Raji (cell line): ENCODE data around the gene PCK2.
A peak's percentile ranks its signal among the peaks of the same experiment; 100 is the strongest.

ENCODE experiments used
- POLR2A ChIP-seq: IDR thresholded peaks from 2 replicates; pipeline ENCODE4 v1.6.1; 2011; ENCODE audit warnings: low read depth, low read length, control low read depth; ENCODE audit not compliant: insufficient read depth

Gene PCK2

DNA sequence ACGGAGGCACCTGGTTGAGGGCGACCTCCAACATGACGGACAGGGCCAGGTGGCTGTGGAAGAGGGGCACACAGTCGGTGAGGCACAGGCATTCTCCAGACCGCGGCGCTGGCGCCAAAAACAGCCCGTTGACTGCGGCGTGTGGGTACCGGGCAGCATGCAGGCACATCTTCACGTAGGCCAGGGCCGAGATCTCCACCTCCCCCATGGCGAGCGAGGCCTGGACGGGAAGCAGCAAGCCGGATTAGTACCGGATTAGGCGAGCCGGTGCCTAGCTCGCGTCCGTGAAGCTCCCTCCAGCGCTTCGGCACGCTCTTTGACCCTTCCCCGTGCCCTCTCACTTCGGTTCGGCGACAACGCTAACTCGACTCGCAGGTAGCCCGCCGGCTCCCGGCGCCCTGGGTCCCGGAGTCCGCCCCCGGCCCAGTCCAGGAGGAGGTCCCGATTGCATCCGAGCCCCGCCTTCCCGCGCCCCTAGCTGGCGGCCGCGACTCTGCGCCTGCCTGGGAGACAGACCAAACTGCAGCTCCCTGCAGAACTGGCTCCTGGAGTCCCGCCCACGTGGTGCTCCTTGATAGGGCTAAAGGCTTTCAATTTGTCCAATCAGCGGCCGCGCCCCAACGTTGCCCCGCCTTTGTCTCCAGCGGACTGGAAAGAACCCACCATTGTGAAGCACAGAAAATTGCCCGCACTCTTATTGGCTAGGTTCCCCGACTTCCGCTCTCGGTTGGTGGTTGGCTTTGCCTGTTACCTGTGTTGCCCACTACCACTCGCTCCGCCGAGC, 47.2 kb downstream of the PCK2 start, which contains the start of gene EMC9:
TSS of gene EMC9 (minus strand) at position 495 of the 784 bp plus-strand sequence. CDS start at position 208, 287 bp downstream.
- peak; percentile 92 for TF ChIP-seq POLR2A

DNA sequence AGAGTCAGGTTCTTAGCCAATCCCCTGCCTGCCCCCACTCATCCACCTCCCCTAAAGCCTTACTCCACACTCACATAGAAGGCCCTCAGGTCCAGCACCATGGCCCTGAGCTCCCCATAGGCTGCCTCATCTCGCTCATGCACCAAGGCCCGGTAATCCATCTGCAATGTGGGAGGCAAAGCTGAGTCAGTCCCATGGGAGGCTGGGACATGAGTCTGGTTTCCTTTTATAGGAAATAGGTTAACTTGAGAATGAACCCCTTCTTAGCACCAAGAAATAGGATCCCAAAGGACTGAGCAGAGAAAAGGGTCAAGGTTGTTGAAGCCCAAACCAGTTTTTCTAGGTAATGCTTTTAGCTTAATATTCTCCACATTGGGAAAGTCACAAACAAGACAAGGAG, 49.4 kb downstream of the PCK2 start:
- no peak for TF ChIP-seq POLR2A

DNA sequence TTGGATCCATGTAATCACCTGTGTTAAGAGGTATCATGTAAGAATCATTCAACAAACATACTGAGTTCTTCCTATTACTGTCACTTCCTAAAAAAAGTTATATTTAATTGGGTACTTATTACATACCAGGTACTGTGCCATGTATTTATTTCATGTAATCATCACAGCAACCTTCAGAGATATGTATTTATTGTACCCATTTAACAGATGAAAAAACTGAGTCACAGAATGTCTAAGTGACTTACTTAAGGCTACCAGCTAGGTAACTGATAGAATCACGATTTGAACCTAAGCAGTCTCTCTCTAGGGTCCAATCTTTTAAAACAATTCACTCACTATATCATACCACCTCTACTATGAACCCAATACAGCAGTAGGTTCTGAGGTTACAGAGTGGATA, 50.3 kb downstream of the PCK2 start:
- no peak for TF ChIP-seq POLR2A

DNA sequence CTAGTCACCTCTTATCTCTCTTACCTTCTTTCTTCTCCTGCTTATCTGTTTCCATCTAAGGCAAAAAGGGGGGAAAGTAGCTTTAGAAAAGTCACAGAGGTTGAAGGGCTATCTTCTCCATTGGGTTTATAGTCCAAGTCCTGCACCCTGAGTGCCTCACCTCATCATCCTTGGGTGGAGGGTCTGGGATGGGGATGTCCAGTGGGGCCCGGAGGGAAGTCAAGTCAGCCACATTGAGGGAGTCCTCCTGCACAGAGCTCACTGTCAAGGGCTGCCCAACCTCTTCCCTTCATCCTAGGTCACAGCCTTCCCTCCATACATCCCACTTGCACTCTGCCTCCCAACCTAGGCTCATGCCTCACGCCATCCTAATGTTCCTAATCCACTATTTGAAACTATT, 51.1 kb downstream of the PCK2 start:
- no peak for TF ChIP-seq POLR2A

DNA sequence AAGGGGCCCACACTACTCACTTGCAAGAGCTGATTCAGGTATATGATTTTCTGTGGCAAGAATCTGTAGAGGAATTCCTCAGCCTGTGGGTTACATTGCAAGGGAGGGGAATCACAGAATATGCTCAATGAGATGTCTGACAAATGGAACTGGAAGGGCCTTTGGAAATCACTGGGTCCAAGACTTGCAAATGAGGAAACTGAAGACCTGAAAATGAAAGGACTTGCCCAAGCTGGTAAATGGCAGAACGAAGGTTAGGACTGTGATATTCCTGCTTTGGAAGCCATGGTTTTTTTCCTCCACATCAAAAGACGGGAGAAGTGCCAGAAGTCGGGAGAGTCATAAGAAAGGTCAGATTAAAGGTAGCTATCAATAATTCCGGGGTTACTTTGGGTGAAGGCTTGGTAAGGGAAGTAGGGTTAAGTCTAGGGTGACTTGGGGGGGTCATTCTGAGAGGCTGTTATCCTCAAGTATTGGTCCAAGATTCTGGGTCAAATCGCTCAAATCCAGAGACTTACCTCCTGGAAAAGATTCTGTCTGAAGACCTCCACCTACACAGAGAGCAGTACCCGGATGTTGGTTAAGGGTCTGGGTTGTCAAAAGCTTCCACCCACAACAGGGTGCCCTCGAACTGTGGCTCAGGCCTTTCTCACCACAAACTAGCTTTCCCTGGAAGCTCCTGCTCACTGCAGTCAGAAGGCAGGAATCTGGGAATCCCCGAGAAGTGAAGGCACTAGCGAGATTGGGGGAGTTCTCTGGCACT, 51.8 kb downstream of the PCK2 start:
- no peak for TF ChIP-seq POLR2A

DNA sequence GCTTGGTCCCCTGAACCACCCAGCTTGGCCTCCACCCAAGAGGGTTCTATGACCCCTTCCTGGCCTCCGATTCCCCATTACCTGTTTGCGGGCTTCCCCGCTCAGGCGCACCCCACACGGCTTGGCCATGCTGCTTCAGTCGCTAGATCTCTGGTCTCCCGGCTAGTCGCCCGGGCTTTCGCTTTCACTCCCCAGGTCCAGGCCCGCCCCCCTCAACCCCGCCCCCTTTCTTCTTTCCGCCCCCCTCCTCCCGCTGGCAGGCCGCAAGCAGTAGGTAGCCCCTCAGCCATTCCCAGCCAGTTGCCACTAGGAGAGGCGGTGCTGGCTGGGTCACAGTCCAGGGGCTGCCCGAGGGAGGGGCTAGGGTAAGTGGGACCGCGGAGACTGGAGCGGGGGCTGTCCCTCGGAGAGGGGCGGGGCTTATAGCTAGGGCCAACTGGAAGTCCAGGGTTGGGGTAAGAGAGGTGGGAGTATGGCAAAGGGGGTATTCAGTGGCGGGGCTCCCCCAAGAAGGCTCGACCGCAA, 52.4 kb downstream of the PCK2 start, which contains the start of gene PSME2:
TSS of gene PSME2 (minus strand) at position 158 of the 525 bp plus-strand sequence. CDS start at position 129, 29 bp downstream.
- TF ChIP-seq POLR2A = peak; percentile 74

DNA sequence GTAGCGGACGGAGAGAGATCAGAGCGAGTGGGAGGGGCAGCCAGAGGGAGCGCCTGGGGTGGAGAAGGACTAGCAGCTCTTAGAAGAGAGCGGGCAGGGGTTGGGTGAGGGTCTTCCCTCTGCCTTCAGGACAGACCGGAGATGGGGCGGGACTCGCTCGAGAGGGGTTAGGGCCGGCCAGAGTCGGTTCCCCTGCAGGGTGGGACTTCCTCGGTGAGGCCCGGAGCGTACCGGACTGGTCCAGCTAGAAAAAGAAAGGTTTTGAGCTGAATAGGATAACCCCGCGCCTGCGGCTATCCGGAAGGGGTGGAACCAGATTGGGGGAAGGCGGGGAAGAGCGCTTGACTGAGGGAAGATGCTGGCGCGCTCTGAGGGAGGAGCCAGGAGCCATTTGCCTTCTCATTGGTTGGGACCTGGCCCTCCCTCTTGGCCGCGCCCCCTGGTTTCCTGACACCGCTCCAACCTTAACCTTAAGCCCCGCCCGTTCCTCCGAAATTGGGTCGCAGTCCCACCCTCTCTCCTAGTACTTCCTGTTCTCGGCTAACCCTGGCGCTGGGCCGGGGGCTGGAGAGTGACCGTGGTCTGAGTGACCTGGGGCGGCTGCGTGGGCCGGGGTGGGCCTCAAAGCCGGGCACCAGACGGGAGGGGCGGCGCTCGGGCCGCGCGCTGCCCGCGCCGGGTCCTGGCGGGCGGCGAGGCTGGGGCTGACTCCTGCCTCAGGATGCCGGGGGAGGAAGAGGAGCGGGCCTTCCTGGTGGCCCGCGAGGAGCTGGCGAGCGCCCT, 53.1 kb downstream of the PCK2 start, which contains the start of gene RNF31:
TSS of gene RNF31 (plus strand) at position 521 of the 783 bp plus-strand sequence. CDS start at position 722, 201 bp downstream.
- TF ChIP-seq POLR2A = peak; percentile 65

DNA sequence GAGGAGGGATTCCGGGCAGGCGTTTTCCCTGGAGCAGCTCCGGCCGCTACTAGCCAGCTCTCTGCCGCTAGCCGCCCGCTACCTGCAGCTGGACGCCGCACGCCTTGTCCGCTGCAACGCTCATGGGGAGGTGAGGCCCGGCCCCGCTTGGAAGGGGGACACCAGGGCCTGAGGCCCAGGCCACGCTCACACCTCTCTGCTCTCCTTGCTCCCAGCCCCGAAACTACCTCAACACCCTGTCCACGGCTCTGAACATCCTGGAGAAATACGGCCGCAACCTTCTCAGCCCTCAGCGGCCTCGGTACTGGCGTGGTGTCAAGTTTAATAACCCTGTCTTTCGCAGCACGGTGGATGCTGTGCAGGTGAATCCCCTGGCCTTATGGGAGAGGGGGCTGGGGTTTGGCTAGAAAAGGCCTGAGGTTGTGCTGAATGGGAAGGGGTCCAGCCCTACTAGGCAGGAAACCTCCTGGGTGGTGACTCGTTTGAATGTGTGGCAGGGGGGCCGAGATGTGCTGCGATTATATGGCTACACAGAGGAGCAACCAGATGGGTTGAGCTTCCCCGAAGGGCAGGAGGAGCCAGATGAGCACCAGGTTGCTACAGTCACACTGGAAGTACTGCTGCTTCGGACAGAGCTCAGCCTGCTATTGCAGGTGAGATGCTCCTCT, 53.8 kb downstream of the PCK2 start:
- no peak for TF ChIP-seq POLR2A

DNA sequence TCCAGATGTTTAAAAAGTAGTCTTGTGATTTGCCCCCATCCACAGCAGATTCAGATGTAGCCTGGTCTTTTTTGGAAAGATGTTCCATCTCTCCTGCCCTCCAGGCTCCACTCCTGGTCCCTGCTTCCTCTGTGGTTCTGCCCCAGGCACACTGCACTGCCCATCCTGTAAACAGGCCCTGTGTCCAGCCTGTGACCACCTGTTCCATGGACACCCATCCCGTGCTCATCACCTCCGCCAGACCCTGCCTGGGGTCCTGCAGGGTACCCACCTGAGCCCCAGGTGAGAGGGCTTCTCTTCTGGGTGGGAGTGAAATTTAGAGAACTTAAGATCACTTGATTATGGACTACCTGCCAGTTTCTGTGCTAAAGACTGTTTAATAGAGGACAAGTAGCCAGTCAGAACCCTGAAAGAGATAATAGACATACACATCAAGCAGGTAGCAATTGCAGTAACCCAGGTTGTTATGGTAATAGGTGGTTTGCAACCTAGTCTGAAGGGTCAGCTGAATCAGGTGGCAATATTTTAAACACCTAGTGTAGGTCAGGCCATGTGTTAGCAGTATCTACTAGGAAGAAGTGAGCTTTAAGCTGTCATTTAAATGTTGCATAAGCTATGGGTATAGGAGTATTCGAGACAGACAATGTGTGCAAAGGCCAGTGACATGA, 55.3 kb downstream of the PCK2 start:
- TF ChIP-seq POLR2A = no peak

DNA sequence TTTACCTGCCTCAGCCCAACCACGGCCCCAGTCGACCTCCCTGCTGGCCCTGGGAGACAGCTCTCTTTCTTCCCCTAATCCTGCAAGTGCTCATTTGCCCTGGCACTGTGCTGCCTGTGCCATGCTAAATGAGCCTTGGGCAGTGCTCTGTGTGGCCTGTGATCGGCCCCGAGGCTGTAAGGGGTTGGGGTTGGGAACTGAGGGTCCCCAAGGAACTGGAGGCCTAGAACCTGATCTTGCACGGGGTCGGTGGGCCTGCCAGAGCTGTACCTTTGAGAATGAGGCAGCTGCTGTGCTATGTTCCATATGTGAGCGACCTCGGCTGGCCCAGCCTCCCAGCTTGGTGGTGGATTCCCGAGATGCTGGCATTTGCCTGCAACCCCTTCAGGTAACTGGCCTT, 56.0 kb downstream of the PCK2 start:
- TF ChIP-seq POLR2A = no peak

DNA sequence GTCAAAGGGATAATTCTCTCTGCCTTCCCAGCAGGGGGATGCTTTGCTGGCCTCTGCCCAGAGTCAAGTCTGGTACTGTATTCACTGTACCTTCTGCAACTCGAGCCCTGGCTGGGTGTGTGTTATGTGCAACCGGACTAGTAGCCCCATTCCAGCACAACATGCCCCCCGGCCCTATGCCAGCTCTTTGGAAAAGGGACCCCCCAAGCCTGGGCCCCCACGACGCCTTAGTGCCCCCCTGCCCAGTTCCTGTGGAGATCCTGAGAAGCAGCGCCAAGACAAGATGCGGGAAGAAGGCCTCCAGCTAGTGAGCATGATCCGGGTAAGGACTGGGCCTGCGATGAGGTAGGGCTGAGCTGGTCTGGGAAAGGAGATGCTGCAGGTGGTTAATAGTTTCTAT, 56.5 kb downstream of the PCK2 start:
- no peak for TF ChIP-seq POLR2A

DNA sequence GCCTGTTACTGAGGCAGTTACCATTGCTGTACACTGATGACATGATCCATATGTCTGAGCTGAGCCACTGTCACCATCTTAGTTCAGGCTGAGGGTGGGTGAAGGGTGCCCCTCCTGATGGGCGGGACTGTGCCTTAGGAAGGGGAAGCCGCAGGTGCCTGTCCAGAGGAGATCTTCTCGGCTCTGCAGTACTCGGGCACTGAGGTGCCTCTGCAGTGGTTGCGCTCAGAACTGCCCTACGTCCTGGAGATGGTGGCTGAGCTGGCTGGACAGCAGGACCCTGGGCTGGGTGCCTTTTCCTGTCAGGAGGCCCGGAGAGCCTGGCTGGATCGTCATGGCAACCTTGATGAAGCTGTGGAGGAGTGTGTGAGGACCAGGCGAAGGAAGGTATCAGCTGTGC, 56.9 kb downstream of the PCK2 start:
- no peak for TF ChIP-seq POLR2A

DNA sequence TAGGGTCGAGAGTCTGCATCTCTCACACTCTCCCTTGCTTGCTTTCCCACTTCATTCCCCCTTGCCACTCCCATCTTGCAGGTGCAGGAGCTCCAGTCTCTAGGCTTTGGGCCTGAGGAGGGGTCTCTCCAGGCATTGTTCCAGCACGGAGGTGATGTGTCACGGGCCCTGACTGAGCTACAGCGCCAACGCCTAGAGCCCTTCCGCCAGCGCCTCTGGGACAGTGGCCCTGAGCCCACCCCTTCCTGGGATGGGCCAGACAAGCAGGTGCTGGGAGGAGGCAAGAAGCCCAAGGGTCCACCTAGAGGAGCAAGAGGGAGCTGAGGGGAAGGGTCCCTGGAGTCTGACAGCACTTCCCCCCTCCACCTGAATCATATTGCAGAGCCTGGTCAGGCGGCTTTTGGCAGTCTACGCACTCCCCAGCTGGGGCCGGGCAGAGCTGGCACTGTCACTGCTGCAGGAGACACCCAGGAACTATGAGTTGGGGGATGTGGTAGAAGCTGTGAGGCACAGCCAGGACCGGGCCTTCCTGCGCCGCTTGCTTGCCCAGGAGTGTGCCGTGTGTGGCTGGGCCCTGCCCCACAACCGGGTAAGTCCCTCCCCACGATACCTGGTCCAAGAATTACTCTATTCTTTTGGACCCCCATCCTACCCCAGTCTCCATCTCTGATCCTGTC, 57.4 kb downstream of the PCK2 start:
- TF ChIP-seq POLR2A = no peak
